A549 (cell line): ENCODE measurements around the gene LHX4. TPM values are rescaled to one million over a fixed set of nuclear protein-coding genes. Genes with fewer than 3 reads are reported as not detected.
A peak's percentile ranks its signal among the peaks of the same experiment; 100 is the strongest.

ENCODE experiments used
- ATAC-seq, 2 experiments: fragments of 200-7000 bp in 1 of 2; fragments of >200 bp in 1 of 2; cut with Nextera tagmentation in 1 of 2; cut with Tn5 transposase in 1 of 2; 3 replicates each; pipeline versions ENCODE4 v1.8.0 to v1.9.1; 2018 to 2020; ENCODE audit warnings: mild to moderate bottlenecking in 1 of 2, moderate library complexity in 1 of 2
- CTCF ChIA-PET: fragments of 300-600 bp; sonication (Branson Sonifier 250); formaldehyde crosslinking; extraction: SDS; loops from one replicate; lab custom pipeline; 2021; ENCODE audit warnings: antibody characterized with exemption, inconsistent platforms; lab: Yijun Ruan, JAX
- POLR2A ChIA-PET: fragments of 350-600 bp; formaldehyde crosslinking; extraction: SDS; loops from one replicate; lab custom pipeline; 2021; ENCODE audit warnings: antibody characterized with exemption, inconsistent platforms; lab: Yijun Ruan, JAX
- DNase-seq, 2 experiments: peaks; one replicate each; pipeline versions ENCODE4 v3.0.0 to v3.0.0-alpha.2; 2011 to 2016; ENCODE audit warnings: low read depth in 1 of 2, low spot score in 1 of 2
- FAIRE-seq: peaks from 2 replicates; lab custom pipeline; 2011; peaks lifted over from hg19 to GRCh38; lab: Jason Lieb, UNC
- H3K27ac ChIP-seq, 2 experiments: fragments of >200 bp; sonication (Bioruptor Twin); formaldehyde crosslinking; 3 replicates each; pipeline ENCODE4 v1.5.1; 2016 to 2017
- H3K4me1 ChIP-seq: fragments of >200 bp; sonication (Bioruptor Twin); formaldehyde crosslinking; 3 replicates; pipeline ENCODE4 v1.6.1; 2016
- H3K4me2 ChIP-seq: fragments of >200 bp; sonication (Bioruptor Twin); formaldehyde crosslinking; 3 replicates; pipeline ENCODE4 v1.6.1; 2016
- H3K4me3 ChIP-seq: fragments of >200 bp; sonication (Bioruptor Twin); formaldehyde crosslinking; 3 replicates; pipeline ENCODE4 v1.5.1; 2016
- H3K9me3 ChIP-seq: fragments of >200 bp; sonication (Bioruptor Twin); formaldehyde crosslinking; 3 replicates; pipeline ENCODE4 v1.6.1; 2016
- HDAC2 ChIP-seq: fragments of 200-600 bp; sonication (generic); IDR thresholded peaks from 2 replicates; pipeline ENCODE4 v1.6.1; 2016
- HEYL ChIP-seq: fragments of 250-450 bp; sonication (Bioruptor Pico); IDR thresholded peaks from 2 replicates; pipeline ENCODE4 v1.8.0; 2021; ENCODE audit warnings: mild to moderate bottlenecking, moderate library complexity
- HOXA7 ChIP-seq: fragments of 250-450 bp; sonication (Bioruptor Pico); IDR thresholded peaks from 2 replicates; pipeline ENCODE4 v1.5.0; 2020; ENCODE audit warnings: mild to moderate bottlenecking, moderate library complexity
- HOXB13 ChIP-seq: fragments of 250-450 bp; sonication (Bioruptor Pico); IDR thresholded peaks from 2 replicates; pipeline ENCODE4 v1.5.0; 2020; ENCODE audit warnings: low read depth, mild to moderate bottlenecking, moderate library complexity
- JUNB ChIP-seq: fragments of >200 bp; sonication (Bioruptor Twin); formaldehyde crosslinking; IDR thresholded peaks from 2 replicates; pipeline ENCODE4 v1.6.1; 2016
- MAZ ChIP-seq: fragments of 150-350 bp; IDR thresholded peaks from 2 replicates; pipeline ENCODE4 v1.6.1; 2014; ENCODE audit warnings: antibody characterized with exemption, low read depth, low read length, borderline replicate concordance
- MYC ChIP-seq: IDR thresholded peaks from 2 replicates; pipeline ENCODE4 v1.6.1; 2012; ENCODE audit warnings: mild to moderate bottlenecking, inconsistent platforms, low read length, improper control_type of control experiment, borderline replicate concordance
- PHF8 ChIP-seq: fragments of 200-600 bp; sonication (generic); IDR thresholded peaks from 2 replicates; pipeline ENCODE4 v1.6.1; 2016; ENCODE audit warnings: low read depth, mild to moderate bottlenecking, antibody characterized with exemption, moderate library complexity, borderline replicate concordance
- POLR2AphosphoS2 ChIP-seq: conservative IDR thresholded peaks from 2 replicates; pipeline ENCODE4 v1.6.1; 2012; ENCODE audit warnings: low read length, improper control_type of control experiment, inconsistent platforms
- RARB ChIP-seq: fragments of 250-450 bp; sonication (Bioruptor Pico); IDR thresholded peaks from 2 replicates; pipeline ENCODE4 v1.8.0; 2021; ENCODE audit warnings: mild to moderate bottlenecking, moderate library complexity
- RCOR1 ChIP-seq: fragments of 150-350 bp; IDR thresholded peaks from 2 replicates; pipeline ENCODE4 v1.6.1; 2014; ENCODE audit warnings: antibody characterized with exemption, low read length, low read depth
- RFX5 ChIP-seq: fragments of 450-650 bp; IDR thresholded peaks from 2 replicates; pipeline ENCODE4 v1.7.1; 2014; ENCODE audit warnings: antibody characterized with exemption, mild to moderate bottlenecking, moderate library complexity
- ZFP36 ChIP-seq: fragments of 450-650 bp; IDR thresholded peaks from 2 replicates; pipeline ENCODE4 v1.6.1; 2014; ENCODE audit warnings: borderline replicate concordance; ENCODE audit not compliant: partially characterized antibody
- ZSCAN20 ChIP-seq: fragments of 250-450 bp; sonication (Bioruptor Pico); IDR thresholded peaks from 2 replicates; pipeline ENCODE4 v1.8.0; 2022; ENCODE audit warnings: mild to moderate bottlenecking, moderate library complexity
- WGBS: methylation state at CpG from one replicate; pipeline ENCODE4 v1.1.6; 2017; ENCODE audit errors: missing lambda C conversion rate; 5-methylcytosine and 5-hydroxymethylcytosine counted together
- polyA plus RNA-seq, 4 experiments: library from polyadenylated mRNA; depleted of rRNA in 3 of 4; stranded (reverse); fragments of >200 nt; fragmentation: RNase III in 1 of 4; extraction: RNeasy Plus Mini Kit Qiagen cat#74134 plus additional on column Dnase treatment in 1 of 4; gene quantifications; 2 replicates in 3 of 4; 3 replicates in 1 of 4; pipeline ENCODE4 v1.2.3, GENCODE V29; 2011 to 2017
- TF ChIP-seq, protein P1 (sequence below): fragments of 250-450 bp; sonication (Bioruptor Pico); IDR thresholded peaks from 2 replicates; pipeline ENCODE4 v1.5.0; 2021; ENCODE audit warnings: mild to moderate bottlenecking, moderate library complexity, borderline replicate concordance
- TF ChIP-seq, protein P2 (sequence below): fragments of >200 bp; sonication (Bioruptor Twin); formaldehyde crosslinking; IDR thresholded peaks from 3 replicates; pipeline ENCODE4 v1.5.1; 2016
- TF ChIP-seq, protein P3 (sequence below): fragments of 200-600 bp; sonication (generic); IDR thresholded peaks from 2 replicates; pipeline ENCODE4 v1.6.1; 2016; ENCODE audit warnings: antibody characterized with exemption, mild to moderate bottlenecking, moderate library complexity

Gene LHX4
- polyA plus RNA-seq, 2 of the 4 experiments (the other 2 are of a cell fraction) = 0.62 to 0.80 TPM

DNA sequence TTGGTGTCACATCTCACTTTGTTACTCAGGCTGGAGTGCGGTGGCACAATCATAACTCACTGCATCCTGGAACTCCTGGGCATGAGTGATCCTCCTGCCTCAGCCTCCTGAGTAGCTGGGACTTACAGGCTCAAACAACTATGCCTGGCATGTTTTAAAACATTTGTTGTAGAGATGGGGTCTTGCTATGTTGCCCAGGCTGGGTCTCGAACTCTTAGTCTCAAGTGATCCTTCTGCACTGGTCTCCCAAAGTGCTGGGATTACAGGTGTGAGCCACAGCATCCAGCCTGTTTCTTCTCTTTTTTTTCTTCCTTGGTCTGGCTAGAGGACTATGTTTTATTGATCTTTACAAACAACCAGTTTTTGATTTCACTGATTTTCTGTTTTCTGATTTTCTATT lies 64.6 kb downstream of the LHX4 start:
- FAIRE-seq (no peak), DNase-seq (no peak)
- H3K4me1 ChIP-seq = peaks cover 37% of the 10 kb centered on the region
- no peak overlapping the region for H3K4me2 ChIP-seq
- TF ChIP-seq HEYL (CRISPR knock-in tag) (no peak), ZFP36 (no peak)
- TF ChIP-seq, all 56 proteins: peak for 0
- Histone ChIP-seq H3K27ac (no peak overlapping the region), H3K9me3 (peaks cover 8% of the 10 kb centered on the region; the same call in 1 of the 3 replicates), H3K4me3 (no peak overlapping the region)
- ATAC-seq = no peak
- ChIA-PET POLR2A (no interaction called here), CTCF (no interaction called here)
- WGBS = 89% methylated on average over 2 of the region's 2 CpGs

DNA sequence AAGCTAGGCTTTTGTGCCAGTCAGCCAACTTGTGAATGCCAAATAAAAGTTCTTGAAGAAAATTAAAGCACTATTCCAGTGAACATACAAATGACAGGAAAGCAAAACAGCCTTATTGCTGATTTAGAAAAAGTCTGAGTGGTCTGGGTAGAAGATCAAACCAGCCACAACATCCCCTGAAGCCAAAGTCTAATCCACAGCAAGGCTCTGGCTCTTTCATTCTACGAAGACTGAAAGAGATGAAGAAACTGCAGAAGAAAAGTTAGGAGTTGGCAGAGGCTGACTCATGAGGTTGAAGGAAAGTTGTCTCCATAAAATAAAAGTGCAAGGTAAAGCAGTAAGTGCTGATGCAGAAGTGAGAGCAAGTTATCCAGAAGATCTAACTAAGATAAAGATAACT lies 65.9 kb downstream of the LHX4 start:
- WGBS = 56% methylated on average over 1 of the region's 1 CpG
- no peak for FAIRE-seq
- peaks cover 8% of the 10 kb centered on the region; the same call in 1 of the 3 replicates for H3K9me3 ChIP-seq
- H3K4me1 ChIP-seq = peaks cover 31% of the 10 kb centered on the region
- no peak for DNase-seq
- ATAC-seq = no peak
- TF ChIP-seq JUNB (no peak), RFX5 (no peak), HDAC2 (no peak), RARB (no peak), POLR2AphosphoS2 (no peak), HOXB13 (CRISPR knock-in tag) (no peak), ZSCAN20 (no peak), MAZ (no peak), MYC (no peak), HOXA7 (no peak), PHF8 (no peak), RCOR1 (no peak)
- TF ChIP-seq, protein P1, sequence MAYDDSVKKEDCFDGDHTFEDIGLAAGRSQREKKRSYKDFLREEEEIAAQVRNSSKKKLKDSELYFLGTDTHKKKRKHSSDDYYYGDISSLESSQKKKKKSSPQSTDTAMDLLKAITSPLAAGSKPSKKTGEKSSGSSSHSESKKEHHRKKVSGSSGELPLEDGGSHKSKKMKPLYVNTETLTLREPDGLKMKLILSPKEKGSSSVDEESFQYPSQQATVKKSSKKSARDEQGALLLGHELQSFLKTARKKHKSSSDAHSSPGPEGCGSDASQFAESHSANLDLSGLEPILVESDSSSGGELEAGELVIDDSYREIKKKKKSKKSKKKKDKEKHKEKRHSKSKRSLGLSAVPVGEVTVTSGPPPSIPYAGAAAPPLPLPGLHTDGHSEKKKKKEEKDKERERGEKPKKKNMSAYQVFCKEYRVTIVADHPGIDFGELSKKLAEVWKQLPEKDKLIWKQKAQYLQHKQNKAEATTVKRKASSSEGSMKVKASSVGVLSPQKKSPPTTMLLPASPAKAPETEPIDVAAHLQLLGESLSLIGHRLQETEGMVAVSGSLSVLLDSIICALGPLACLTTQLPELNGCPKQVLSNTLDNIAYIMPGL (CRISPR knock-in tag) = no peak
- TF ChIP-seq, protein P2, sequence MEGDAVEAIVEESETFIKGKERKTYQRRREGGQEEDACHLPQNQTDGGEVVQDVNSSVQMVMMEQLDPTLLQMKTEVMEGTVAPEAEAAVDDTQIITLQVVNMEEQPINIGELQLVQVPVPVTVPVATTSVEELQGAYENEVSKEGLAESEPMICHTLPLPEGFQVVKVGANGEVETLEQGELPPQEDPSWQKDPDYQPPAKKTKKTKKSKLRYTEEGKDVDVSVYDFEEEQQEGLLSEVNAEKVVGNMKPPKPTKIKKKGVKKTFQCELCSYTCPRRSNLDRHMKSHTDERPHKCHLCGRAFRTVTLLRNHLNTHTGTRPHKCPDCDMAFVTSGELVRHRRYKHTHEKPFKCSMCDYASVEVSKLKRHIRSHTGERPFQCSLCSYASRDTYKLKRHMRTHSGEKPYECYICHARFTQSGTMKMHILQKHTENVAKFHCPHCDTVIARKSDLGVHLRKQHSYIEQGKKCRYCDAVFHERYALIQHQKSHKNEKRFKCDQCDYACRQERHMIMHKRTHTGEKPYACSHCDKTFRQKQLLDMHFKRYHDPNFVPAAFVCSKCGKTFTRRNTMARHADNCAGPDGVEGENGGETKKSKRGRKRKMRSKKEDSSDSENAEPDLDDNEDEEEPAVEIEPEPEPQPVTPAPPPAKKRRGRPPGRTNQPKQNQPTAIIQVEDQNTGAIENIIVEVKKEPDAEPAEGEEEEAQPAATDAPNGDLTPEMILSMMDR = no peak
- TF ChIP-seq, protein P3, sequence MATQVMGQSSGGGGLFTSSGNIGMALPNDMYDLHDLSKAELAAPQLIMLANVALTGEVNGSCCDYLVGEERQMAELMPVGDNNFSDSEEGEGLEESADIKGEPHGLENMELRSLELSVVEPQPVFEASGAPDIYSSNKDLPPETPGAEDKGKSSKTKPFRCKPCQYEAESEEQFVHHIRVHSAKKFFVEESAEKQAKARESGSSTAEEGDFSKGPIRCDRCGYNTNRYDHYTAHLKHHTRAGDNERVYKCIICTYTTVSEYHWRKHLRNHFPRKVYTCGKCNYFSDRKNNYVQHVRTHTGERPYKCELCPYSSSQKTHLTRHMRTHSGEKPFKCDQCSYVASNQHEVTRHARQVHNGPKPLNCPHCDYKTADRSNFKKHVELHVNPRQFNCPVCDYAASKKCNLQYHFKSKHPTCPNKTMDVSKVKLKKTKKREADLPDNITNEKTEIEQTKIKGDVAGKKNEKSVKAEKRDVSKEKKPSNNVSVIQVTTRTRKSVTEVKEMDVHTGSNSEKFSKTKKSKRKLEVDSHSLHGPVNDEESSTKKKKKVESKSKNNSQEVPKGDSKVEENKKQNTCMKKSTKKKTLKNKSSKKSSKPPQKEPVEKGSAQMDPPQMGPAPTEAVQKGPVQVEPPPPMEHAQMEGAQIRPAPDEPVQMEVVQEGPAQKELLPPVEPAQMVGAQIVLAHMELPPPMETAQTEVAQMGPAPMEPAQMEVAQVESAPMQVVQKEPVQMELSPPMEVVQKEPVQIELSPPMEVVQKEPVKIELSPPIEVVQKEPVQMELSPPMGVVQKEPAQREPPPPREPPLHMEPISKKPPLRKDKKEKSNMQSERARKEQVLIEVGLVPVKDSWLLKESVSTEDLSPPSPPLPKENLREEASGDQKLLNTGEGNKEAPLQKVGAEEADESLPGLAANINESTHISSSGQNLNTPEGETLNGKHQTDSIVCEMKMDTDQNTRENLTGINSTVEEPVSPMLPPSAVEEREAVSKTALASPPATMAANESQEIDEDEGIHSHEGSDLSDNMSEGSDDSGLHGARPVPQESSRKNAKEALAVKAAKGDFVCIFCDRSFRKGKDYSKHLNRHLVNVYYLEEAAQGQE = no peak
- 0 out of 3 replicates have a peak overlapping the region, but pooled peaks have one; percentile 2 for H3K4me2 ChIP-seq
- H3K27ac ChIP-seq = no peak overlapping the region
- no peak overlapping the region for H3K4me3 ChIP-seq
- ChIA-PET POLR2A (no interaction called here), CTCF (no interaction called here)
